ENCODE results near the gene MAPKAP1.

Gene MAPKAP1

GRCh38 chr9:125744616-125745015 lies 37.6 kb upstream of the MAPKAP1 start:
- Histone ChIP-seq H3K9ac (ENCODE audit: low read length) (no peak overlapping the region), H3K9me2 (replicated peaks; ENCODE audit: insufficient read depth, low read length) (no peaks in the 10 kb centered on the region), H4K20me1 (ENCODE audit: low read depth, low read length) (no peaks in the 10 kb centered on the region), H3K9me3 (ENCODE audit: insufficient read depth, low read length) (no peaks in the 10 kb centered on the region), H3F3A (ENCODE audit: insufficient read depth) (no peaks in the 10 kb centered on the region; the same call in 1 of the 2 replicates), H3K27ac (ENCODE audit: low read depth, low read length) (no peak overlapping the region), H3K79me2 (ENCODE audit: insufficient read depth, low read length) (no peaks in the 10 kb centered on the region), H3K4me3 (ENCODE audit: insufficient read depth, low read length, poor library complexity, severe bottlenecking) (no peak overlapping the region), H2AFZ (ENCODE audit: low read depth, low read length, severe bottlenecking) (no peak overlapping the region), H3K4me2 (ENCODE audit: low read depth, low read length, poor library complexity, severe bottlenecking) (no peak overlapping the region), H3K36me3 (ENCODE audit: low read length) (no peaks in the 10 kb centered on the region), H3K27me3 (ENCODE audit: low read length) (no peaks in the 10 kb centered on the region)
- TF ChIP-seq CTCF (IDR thresholded peaks at IDR 0.05; ENCODE audit: insufficient read depth, low read length, poor library complexity, severe bottlenecking) (no peak), EZH2phosphoT487 (conservative IDR thresholded peaks at IDR 0.05; ENCODE audit: low read length) (no peak)

GRCh38 chr9:125743682-125744428 lies 36.8 kb upstream of the MAPKAP1 start:
- Histone ChIP-seq H3K9ac (ENCODE audit: low read length) (no peak overlapping the region), H3K36me3 (ENCODE audit: low read length) (no peaks in the 10 kb centered on the region), H3K27ac (ENCODE audit: low read depth, low read length) (no peak overlapping the region), H3K4me2 (ENCODE audit: low read depth, low read length, poor library complexity, severe bottlenecking) (no peak overlapping the region), H2AFZ (ENCODE audit: low read depth, low read length, severe bottlenecking) (no peak overlapping the region), H4K20me1 (ENCODE audit: low read depth, low read length) (no peaks in the 10 kb centered on the region), H3K9me2 (replicated peaks; ENCODE audit: insufficient read depth, low read length) (no peaks in the 10 kb centered on the region), H3K9me3 (ENCODE audit: insufficient read depth, low read length) (no peaks in the 10 kb centered on the region), H3K4me3 (ENCODE audit: insufficient read depth, low read length, poor library complexity, severe bottlenecking) (no peak overlapping the region), H3K27me3 (ENCODE audit: low read length) (no peaks in the 10 kb centered on the region), H3F3A (ENCODE audit: insufficient read depth) (no peaks in the 10 kb centered on the region; the same call in 1 of the 2 replicates), H3K79me2 (ENCODE audit: insufficient read depth, low read length) (no peaks in the 10 kb centered on the region)
- TF ChIP-seq CTCF (IDR thresholded peaks at IDR 0.05; ENCODE audit: insufficient read depth, low read length, poor library complexity, severe bottlenecking) (no peak), EZH2phosphoT487 (conservative IDR thresholded peaks at IDR 0.05; ENCODE audit: low read length) (no peak)

GRCh38 chr9:125742657-125743056 lies 35.6 kb upstream of the MAPKAP1 start:
- H3K9me2 ChIP-seq (replicated peaks; ENCODE audit: insufficient read depth, low read length): no peaks in the 10 kb centered on the region
- no peaks in the 10 kb centered on the region for H3K36me3 ChIP-seq (ENCODE audit: low read length)
- TF ChIP-seq CTCF (IDR thresholded peaks at IDR 0.05; ENCODE audit: insufficient read depth, low read length, poor library complexity, severe bottlenecking) (no peak), EZH2phosphoT487 (conservative IDR thresholded peaks at IDR 0.05; ENCODE audit: low read length) (no peak)
- H3K9me3 ChIP-seq (ENCODE audit: insufficient read depth, low read length): no peaks in the 10 kb centered on the region
- no peak overlapping the region for H2AFZ ChIP-seq (ENCODE audit: low read depth, low read length, severe bottlenecking)
- H3K27me3 ChIP-seq (ENCODE audit: low read length): no peaks in the 10 kb centered on the region
- H3K4me3 ChIP-seq (ENCODE audit: insufficient read depth, low read length, poor library complexity, severe bottlenecking): no peak overlapping the region
- no peaks in the 10 kb centered on the region for H4K20me1 ChIP-seq (ENCODE audit: low read depth, low read length)
- H3K27ac ChIP-seq (ENCODE audit: low read depth, low read length): no peak overlapping the region
- no peaks in the 10 kb centered on the region for H3K79me2 ChIP-seq (ENCODE audit: insufficient read depth, low read length)
- H3K4me2 ChIP-seq (ENCODE audit: low read depth, low read length, poor library complexity, severe bottlenecking): no peak overlapping the region
- H3K9ac ChIP-seq (ENCODE audit: low read length): no peak overlapping the region
- no peaks in the 10 kb centered on the region; the same call in 1 of the 2 replicates for H3F3A ChIP-seq (ENCODE audit: insufficient read depth)
